ENCODE data around the gene GRIK1. TPM values are rescaled to one million over a fixed set of nuclear protein-coding genes. Genes with fewer than 3 reads are reported as not detected.

GRIK1 gene
- total RNA-seq, 1 donor from 2014 or later: 3.2 TPM

- Histone ChIP-seq H3K27me3 (no peaks in the 10 kb centered on the region), H3K27ac (no peak overlapping the region), H3K4me3 (no peak overlapping the region), H3K9me3 (no peaks in the 10 kb centered on the region), H3K4me1 (no peaks in the 10 kb centered on the region), H3K36me3 (no peaks in the 10 kb centered on the region)
- DNase-seq (ENCODE audit: extremely low spot score in 2 of 2): no peak
- intact Hi-C loops (cut with DNase I): no loop called here
- TF ChIP-seq CTCF (IDR thresholded peaks at IDR 0.05) (no peak), POLR2A (IDR thresholded peaks at IDR 0.05) (no peak), POLR2AphosphoS5 (IDR thresholded peaks at IDR 0.05; ENCODE audit: insufficient read depth in 1 of 2, low read depth in 1 of 2) (no peak)
Measured at GRCh38 chr21:29601047-29601446, 338.7 kb downstream of the GRIK1 start.

DNA sequence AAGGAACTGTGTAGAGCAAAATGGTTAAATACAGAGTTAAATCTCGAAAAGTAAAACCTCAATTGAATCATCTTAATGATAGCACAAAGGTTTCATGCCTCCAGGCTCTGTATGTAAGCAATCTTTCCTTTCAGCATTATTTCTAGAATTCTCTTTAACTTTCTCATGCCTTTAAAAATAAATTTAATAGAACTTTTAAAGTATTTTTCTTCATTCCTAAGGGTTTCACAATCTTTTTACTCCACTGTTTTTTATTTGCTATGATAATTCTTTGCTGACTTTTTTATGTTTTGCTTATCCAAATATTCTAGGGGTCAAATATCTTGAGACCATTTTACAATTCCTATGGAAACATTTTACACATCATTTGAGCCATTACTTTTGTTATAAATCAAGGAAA, 353.1 kb downstream of the GRIK1 start:
- H3K27ac ChIP-seq: no peak overlapping the region

GRCh38 chr21:29585462-29585861, 354.3 kb downstream of the GRIK1 start:
- intact Hi-C loops (cut with DNase I): no loop called here
- Histone ChIP-seq H3K4me1 (peaks cover 5% of the 10 kb centered on the region), H3K36me3 (no peaks in the 10 kb centered on the region), H3K27ac (no peak overlapping the region), H3K4me3 (no peak overlapping the region), H3K9me3 (no peaks in the 10 kb centered on the region), H3K27me3 (no peaks in the 10 kb centered on the region)
- DNase-seq (ENCODE audit: extremely low spot score in 2 of 2): no peak
- TF ChIP-seq POLR2A (IDR thresholded peaks at IDR 0.05) (no peak), POLR2AphosphoS5 (IDR thresholded peaks at IDR 0.05; ENCODE audit: insufficient read depth in 1 of 2, low read depth in 1 of 2) (no peak), CTCF (IDR thresholded peaks at IDR 0.05) (no peak)

More for the DNA sequence above, 353.1 kb downstream of the GRIK1 start:
- intact Hi-C loops (cut with DNase I): no loop called here
- no peak overlapping the region for H3K4me3 ChIP-seq
- no peaks in the 10 kb centered on the region for H3K9me3 ChIP-seq
- H3K27me3 ChIP-seq: no peaks in the 10 kb centered on the region
- peaks cover 5% of the 10 kb centered on the region for H3K4me1 ChIP-seq
- H3K36me3 ChIP-seq: no peaks in the 10 kb centered on the region
- TF ChIP-seq CTCF (IDR thresholded peaks at IDR 0.05) (no peak), POLR2AphosphoS5 (IDR thresholded peaks at IDR 0.05; ENCODE audit: insufficient read depth in 1 of 2, low read depth in 1 of 2) (no peak), POLR2A (IDR thresholded peaks at IDR 0.05) (no peak)
- no peak for DNase-seq (ENCODE audit: extremely low spot score in 2 of 2)

GRCh38 chr21:29583424-29583924, 356.3 kb downstream of the GRIK1 start:
- Histone ChIP-seq H3K4me3 (no peak overlapping the region), H3K27me3 (no peaks in the 10 kb centered on the region), H3K36me3 (no peaks in the 10 kb centered on the region), H3K27ac (no peak overlapping the region), H3K4me1 (peaks cover 5% of the 10 kb centered on the region), H3K9me3 (no peaks in the 10 kb centered on the region)
- TF ChIP-seq POLR2A (IDR thresholded peaks at IDR 0.05): no peak
- TF ChIP-seq CTCF (IDR thresholded peaks at IDR 0.05): no peak
- no peak for TF ChIP-seq POLR2AphosphoS5 (IDR thresholded peaks at IDR 0.05; ENCODE audit: insufficient read depth in 1 of 2, low read depth in 1 of 2)
- intact Hi-C loops (cut with DNase I): no loop called here
- no peak for DNase-seq (ENCODE audit: extremely low spot score in 2 of 2)

DNA sequence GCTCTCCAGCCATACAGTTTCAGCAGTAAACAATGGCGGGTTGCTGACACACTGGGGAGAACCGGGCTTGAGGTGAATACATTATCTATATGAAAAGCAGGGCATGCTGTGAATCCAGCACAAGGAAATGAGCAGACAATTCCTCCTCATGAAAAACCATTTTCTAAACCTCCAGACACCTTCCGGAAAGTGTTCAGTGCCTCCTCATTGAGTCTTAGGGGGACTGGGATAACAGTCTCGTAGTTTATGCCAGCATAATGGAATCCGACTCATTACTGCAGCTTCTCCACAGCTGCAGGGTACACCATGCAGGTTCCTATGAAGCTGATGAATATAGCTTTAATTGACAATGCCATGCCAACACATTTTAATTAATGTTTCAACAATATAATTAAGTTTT, 356.9 kb downstream of the GRIK1 start:
- Histone ChIP-seq H3K27me3 (no peaks in the 10 kb centered on the region), H3K36me3 (no peaks in the 10 kb centered on the region), H3K27ac (no peak overlapping the region), H3K4me1 (peaks cover 5% of the 10 kb centered on the region), H3K4me3 (no peak overlapping the region), H3K9me3 (no peaks in the 10 kb centered on the region)
- intact Hi-C loops (cut with DNase I): no loop called here
- no peak for DNase-seq (ENCODE audit: extremely low spot score in 2 of 2)
- no peak for TF ChIP-seq CTCF (IDR thresholded peaks at IDR 0.05)
- no peak for TF ChIP-seq POLR2A (IDR thresholded peaks at IDR 0.05)
- no peak for TF ChIP-seq POLR2AphosphoS5 (IDR thresholded peaks at IDR 0.05; ENCODE audit: insufficient read depth in 1 of 2, low read depth in 1 of 2)

Data from vagina (tissue), 2 donors.